HG03045 (cell line): Measurements from ENCODE around the gene SLC7A10.
"Not testable (repeated sequence)": the region's sequence is repeated elsewhere in the genome, so short reads cannot be mapped to it uniquely, and the experiment has no call there.

Experiments
- ATAC-seq: cut with Tn5 transposase; IDR thresholded peaks from one replicate; pipeline ENCODE4 v1.9.1; 2021; ENCODE audit warnings: mild to moderate bottlenecking, moderate library complexity; ENCODE audit not compliant: unreplicated experiment

SLC7A10 gene

GRCh38 chr19:33220115-33220514 is 5.5 kb downstream of the SLC7A10 start:
- no peak for ATAC-seq

- no peak for ATAC-seq
These were observed 6.3 kb downstream of the SLC7A10 start for GRCh38 chr19:33219261-33219815.

GRCh38 chr19:33217881-33218280 is 7.8 kb downstream of the SLC7A10 start:
- ATAC-seq, result no peak

GRCh38 chr19:33216198-33216830 is 9.3 kb downstream of the SLC7A10 start:
- no peak for ATAC-seq

- no peak for ATAC-seq
These were observed 10.0 kb downstream of the SLC7A10 start for GRCh38 chr19:33215438-33216197.

GRCh38 chr19:33214596-33214995 is 11.1 kb downstream of the SLC7A10 start:
- no peak for ATAC-seq

- ATAC-seq, result no peak
These were observed 13.0 kb downstream of the SLC7A10 start for GRCh38 chr19:33212436-33213172.

- no peak for ATAC-seq
These were observed 13.7 kb downstream of the SLC7A10 start for GRCh38 chr19:33211794-33212435.

GRCh38 chr19:33210266-33210940 is 15.2 kb downstream of the SLC7A10 start:
- ATAC-seq, result no peak

- not testable (repeated sequence) for ATAC-seq
These were observed 15.8 kb downstream of the SLC7A10 start for GRCh38 chr19:33209850-33210230.

- ATAC-seq, result no peak
These were observed 16.5 kb downstream of the SLC7A10 start for GRCh38 chr19:33208904-33209849.

- ATAC-seq, result no peak
These were observed 17.2 kb downstream of the SLC7A10 start for GRCh38 chr19:33208371-33208895.

GRCh38 chr19:33207903-33208302 is 17.7 kb downstream of the SLC7A10 start:
- ATAC-seq, result no peak

- ATAC-seq, result no peak
These were observed 18.5 kb downstream of the SLC7A10 start for GRCh38 chr19:33207040-33207620.

GRCh38 chr19:33206261-33207039 is 19.2 kb downstream of the SLC7A10 start:
- no peak for ATAC-seq

- ATAC-seq, result no peak
These were observed 20.0 kb downstream of the SLC7A10 start for GRCh38 chr19:33205531-33206260.

- ATAC-seq, result no peak
These were observed 20.5 kb downstream of the SLC7A10 start for GRCh38 chr19:33205110-33205509.
